Hepatocyte (in vitro differentiated cells): ENCODE results near the gene LEKR1. TPM values are rescaled to one million over a fixed set of nuclear protein-coding genes. Genes with fewer than 3 reads are reported as not detected.

Source experiments
- DNase-seq: peaks from one replicate; pipeline ENCODE4 v3.0.0-alpha.2; 2016; ENCODE audit warnings: low spot score
- H2AFZ ChIP-seq: fragments of 200-600 bp; sonication (generic); 2 replicates; pipeline ENCODE4 v1.6.0; 2016; ENCODE audit warnings: antibody characterized with exemption, mild to moderate bottlenecking
- H3K27ac ChIP-seq: fragments of 200-600 bp; sonication (generic); 2 replicates; pipeline ENCODE4 v1.5.1; 2016; ENCODE audit warnings: mild to moderate bottlenecking
- H3K27me3 ChIP-seq: fragments of 200-600 bp; sonication (generic); 2 replicates; pipeline ENCODE4 v1.6.1; 2016
- H3K36me3 ChIP-seq: fragments of 200-600 bp; sonication (generic); replicated peaks from 2 replicates; pipeline ENCODE4 v1.5.1; 2016; ENCODE audit warnings: low read depth; ENCODE audit not compliant: insufficient read depth
- H3K4me1 ChIP-seq: fragments of 200-600 bp; sonication (generic); 2 replicates; pipeline ENCODE4 v1.5.1; 2016; ENCODE audit warnings: mild to moderate bottlenecking, moderate library complexity; ENCODE audit not compliant: insufficient read depth
- H3K4me2 ChIP-seq: fragments of 200-600 bp; sonication (generic); 2 replicates; pipeline ENCODE4 v1.6.0; 2016
- H3K4me3 ChIP-seq: fragments of 200-600 bp; sonication (generic); 2 replicates; pipeline ENCODE4 v1.5.1; 2016; ENCODE audit warnings: mild to moderate bottlenecking
- H3K79me2 ChIP-seq: fragments of 200-600 bp; sonication (generic); 2 replicates; pipeline ENCODE4 v1.6.0; 2017; ENCODE audit warnings: mild to moderate bottlenecking
- H3K9me2 ChIP-seq: fragments of 200-600 bp; sonication (generic); replicated peaks from 2 replicates; pipeline ENCODE4 v1.6.0; 2017; ENCODE audit warnings: mild to moderate bottlenecking; ENCODE audit not compliant: insufficient read depth
- H3K9me3 ChIP-seq: fragments of 200-600 bp; sonication (generic); 2 replicates; pipeline ENCODE4 v1.5.1; 2016; ENCODE audit warnings: low read depth, mild to moderate bottlenecking
- H4K20me1 ChIP-seq: fragments of 200-600 bp; sonication (generic); 2 replicates; pipeline ENCODE4 v1.6.0; 2016; ENCODE audit warnings: mild to moderate bottlenecking; ENCODE audit not compliant: insufficient read depth, poor library complexity, severe bottlenecking
- EZH2 ChIP-seq: fragments of 200-600 bp; sonication (generic); IDR thresholded peaks from 2 replicates; pipeline ENCODE4 v1.6.1; 2016; ENCODE audit warnings: antibody characterized with exemption, mild to moderate bottlenecking, borderline replicate concordance
- EZH2phosphoT487 ChIP-seq: fragments of 200-600 bp; sonication (generic); IDR thresholded peaks from one replicate; pipeline ENCODE4 v1.6.1; 2018; ENCODE audit warnings: antibody characterized with exemption, mild to moderate bottlenecking, low read depth, moderate library complexity; ENCODE audit not compliant: unreplicated experiment, severe bottlenecking
- WGBS: methylation state at CpG from one replicate; pipeline ENCODE4 v1.1.6; 2016; ENCODE audit warnings: low lambda C conversion rate; ENCODE audit errors: missing lambda C conversion rate; 5-methylcytosine and 5-hydroxymethylcytosine counted together
- polyA plus RNA-seq: library from polyadenylated mRNA; unstranded; fragments of >200 nt; fragmentation: Nextera tagmentation; extraction: Ambion mirVana; gene quantifications from 2 replicates; pipeline ENCODE4 v1.2.1, GENCODE V29; 2016
- total RNA-seq: library from RNA; depleted of rRNA; stranded (reverse); fragments of >200 nt; gene quantifications from 2 replicates; pipeline ENCODE4 v1.2.3, GENCODE V29; 2014
- TF ChIP-seq, protein P1 (sequence below): fragments of 200-600 bp; sonication (generic); IDR thresholded peaks from 2 replicates; pipeline ENCODE4 v1.5.1; 2016; ENCODE audit warnings: antibody characterized with exemption, mild to moderate bottlenecking; ENCODE audit not compliant: poor library complexity

LEKR1 gene
- total and polyA plus RNA-seq, 2 experiments from 2014 or later, result 1.1 to 2.1 TPM

DNA sequence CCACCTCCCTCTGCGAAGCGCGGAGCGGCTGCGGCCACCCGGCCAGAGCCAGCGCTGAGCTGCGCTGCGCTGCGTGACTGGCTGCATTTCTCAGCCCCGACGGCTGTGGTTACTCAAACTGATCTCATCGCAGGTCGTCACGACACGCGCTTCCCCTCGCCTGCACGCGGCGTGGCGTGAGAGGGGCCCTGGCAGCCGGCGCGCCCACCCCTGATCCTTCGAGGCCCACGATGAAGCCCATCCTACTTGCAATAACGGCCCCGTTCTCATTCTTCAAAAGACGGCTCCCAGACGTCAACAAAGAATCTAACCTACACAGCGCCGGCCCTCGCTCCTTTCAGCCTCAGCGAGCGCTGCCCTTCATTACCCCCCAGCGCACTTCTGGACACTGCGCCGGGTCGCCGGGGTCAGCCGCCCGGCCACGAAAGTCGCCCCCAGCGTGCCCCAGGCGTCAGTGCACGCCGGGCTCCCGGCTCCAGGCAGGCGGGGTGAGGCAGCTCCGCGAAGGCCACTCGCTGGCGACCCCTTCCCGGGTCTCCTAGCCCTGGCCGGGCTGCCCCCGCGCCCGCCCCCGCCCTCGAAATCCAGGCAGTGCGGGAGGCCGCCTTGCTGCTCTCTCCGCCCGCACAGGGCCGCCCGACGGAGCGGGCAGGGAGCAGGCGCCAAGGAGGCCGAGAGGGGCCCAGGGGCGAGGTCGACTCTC, 9.9 kb upstream of the LEKR1 start:
- Histone ChIP-seq H3K4me1 (peaks cover 25% of the 10 kb centered on the region), H2AFZ (peak overlapping the region; percentile 32), H3K36me3 (no peaks in the 10 kb centered on the region), H3K79me2 (no peaks in the 10 kb centered on the region), H3K9me2 (no peaks in the 10 kb centered on the region), H3K4me3 (no peak overlapping the region), H3K4me2 (peak overlapping the region; percentile 80), H3K27me3 (no peaks in the 10 kb centered on the region), H3K9me3 (no peaks in the 10 kb centered on the region), H4K20me1 (no peaks in the 10 kb centered on the region), H3K27ac (peak overlapping the region; percentile 95)
- WGBS, result 4% methylated on average over 63 of the region's 74 CpGs
- TF ChIP-seq EZH2 (no peak), EZH2phosphoT487 (no peak)
- TF ChIP-seq, protein P1, sequence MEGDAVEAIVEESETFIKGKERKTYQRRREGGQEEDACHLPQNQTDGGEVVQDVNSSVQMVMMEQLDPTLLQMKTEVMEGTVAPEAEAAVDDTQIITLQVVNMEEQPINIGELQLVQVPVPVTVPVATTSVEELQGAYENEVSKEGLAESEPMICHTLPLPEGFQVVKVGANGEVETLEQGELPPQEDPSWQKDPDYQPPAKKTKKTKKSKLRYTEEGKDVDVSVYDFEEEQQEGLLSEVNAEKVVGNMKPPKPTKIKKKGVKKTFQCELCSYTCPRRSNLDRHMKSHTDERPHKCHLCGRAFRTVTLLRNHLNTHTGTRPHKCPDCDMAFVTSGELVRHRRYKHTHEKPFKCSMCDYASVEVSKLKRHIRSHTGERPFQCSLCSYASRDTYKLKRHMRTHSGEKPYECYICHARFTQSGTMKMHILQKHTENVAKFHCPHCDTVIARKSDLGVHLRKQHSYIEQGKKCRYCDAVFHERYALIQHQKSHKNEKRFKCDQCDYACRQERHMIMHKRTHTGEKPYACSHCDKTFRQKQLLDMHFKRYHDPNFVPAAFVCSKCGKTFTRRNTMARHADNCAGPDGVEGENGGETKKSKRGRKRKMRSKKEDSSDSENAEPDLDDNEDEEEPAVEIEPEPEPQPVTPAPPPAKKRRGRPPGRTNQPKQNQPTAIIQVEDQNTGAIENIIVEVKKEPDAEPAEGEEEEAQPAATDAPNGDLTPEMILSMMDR, result no peak
- peak; percentile 83 for DNase-seq

DNA sequence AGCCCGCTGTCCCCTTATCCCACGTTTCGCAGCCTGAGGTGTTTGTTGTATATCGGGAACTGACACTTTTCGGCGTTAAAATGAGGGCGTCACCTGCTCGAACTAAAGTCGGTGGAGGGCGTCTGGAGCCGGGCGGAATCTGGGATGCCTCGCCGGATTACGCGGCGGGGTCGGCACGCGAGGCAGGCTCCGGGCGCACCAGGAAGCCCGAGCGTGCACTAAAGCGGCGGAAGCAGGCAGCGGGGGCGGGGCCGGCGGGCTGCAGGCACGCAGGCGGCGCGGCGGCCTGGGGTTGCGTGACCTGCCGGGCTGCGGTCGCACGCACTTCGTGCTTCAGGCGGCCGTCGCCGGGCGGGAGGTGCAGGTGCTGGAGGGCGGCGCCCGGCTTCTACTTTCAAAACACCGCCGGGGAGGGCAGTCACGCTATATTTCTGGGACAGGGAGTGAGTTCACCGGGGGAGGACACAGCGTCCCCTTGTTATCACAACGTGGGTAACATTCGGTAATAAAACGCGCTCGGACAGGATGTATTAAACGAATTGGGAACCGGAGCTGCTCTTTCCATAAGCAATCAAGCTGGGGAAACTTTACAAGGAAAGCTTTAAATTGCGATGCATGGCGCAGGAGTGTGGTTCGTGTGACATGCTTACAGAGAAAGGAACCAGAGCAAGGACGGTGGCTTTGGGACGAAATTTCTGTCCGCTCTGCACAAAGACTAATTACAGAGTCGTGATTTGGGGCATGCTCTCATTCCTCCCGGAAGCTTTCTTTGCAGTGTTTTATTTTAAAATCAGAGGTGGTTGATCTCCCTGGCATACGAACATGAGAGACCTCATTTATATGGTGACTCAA, 9.1 kb upstream of the LEKR1 start:
- H3K27me3 ChIP-seq, result no peaks in the 10 kb centered on the region
- peak overlapping the region; percentile 8 for H3K4me3 ChIP-seq
- no peaks in the 10 kb centered on the region for H3K9me2 ChIP-seq
- H3K9me3 ChIP-seq, result no peaks in the 10 kb centered on the region
- no peaks in the 10 kb centered on the region for H4K20me1 ChIP-seq
- peak; percentile 97 for DNase-seq
- no peak for TF ChIP-seq EZH2
- no peak for TF ChIP-seq EZH2phosphoT487
- TF ChIP-seq, protein P1, result no peak
- H3K36me3 ChIP-seq, result no peaks in the 10 kb centered on the region
- H3K27ac ChIP-seq, result peak overlapping the region; percentile 95
- H2AFZ ChIP-seq, result peak overlapping the region; percentile 32
- H3K79me2 ChIP-seq, result no peaks in the 10 kb centered on the region
- 2% methylated on average over 69 of the region's 70 CpGs for WGBS
- H3K4me2 ChIP-seq, result peak overlapping the region; percentile 80
- peaks cover 17% of the 10 kb centered on the region for H3K4me1 ChIP-seq

DNA sequence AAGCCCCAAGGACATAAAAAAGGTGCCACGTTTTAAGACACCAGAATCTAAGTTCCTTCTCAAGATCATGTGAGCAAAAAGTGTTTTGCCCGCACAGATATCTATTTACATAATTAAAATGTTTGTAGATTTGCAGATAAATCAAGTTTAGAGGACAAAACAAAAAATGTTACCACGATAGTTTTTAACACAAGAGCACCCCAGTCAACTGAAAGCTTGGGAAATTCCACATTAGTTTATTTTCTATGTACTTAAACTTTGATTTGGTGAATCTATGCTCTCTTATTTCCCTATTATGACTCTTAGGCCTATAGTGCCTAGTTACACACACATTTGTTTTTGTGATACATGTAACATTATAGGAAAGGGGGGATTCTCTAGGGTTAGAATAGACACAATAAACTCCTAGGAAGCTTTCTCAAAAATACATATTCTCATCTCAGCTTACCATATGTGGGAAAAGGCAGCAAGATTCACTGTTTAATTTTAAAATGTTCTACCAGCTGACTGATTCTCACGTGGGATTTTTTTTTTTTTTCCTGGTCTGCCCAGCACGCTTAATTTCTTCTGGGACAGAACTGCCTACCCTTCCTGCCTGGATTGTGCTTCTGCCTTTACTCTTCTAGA, 8.4 kb upstream of the LEKR1 start:
- H3K9me2 ChIP-seq, result no peaks in the 10 kb centered on the region
- WGBS, result 60% methylated on average over 5 of the region's 5 CpGs
- H3K27me3 ChIP-seq, result no peaks in the 10 kb centered on the region
- H4K20me1 ChIP-seq, result no peaks in the 10 kb centered on the region
- H3K9me3 ChIP-seq, result no peaks in the 10 kb centered on the region
- TF ChIP-seq EZH2phosphoT487, result no peak
- TF ChIP-seq, protein P1, result no peak
- TF ChIP-seq EZH2, result no peak
- H3K4me3 ChIP-seq, result peak overlapping the region; percentile 8
- DNase-seq, result no peak
- no peaks in the 10 kb centered on the region for H3K36me3 ChIP-seq
- peaks cover 17% of the 10 kb centered on the region for H3K4me1 ChIP-seq
- no peaks in the 10 kb centered on the region for H3K79me2 ChIP-seq
- H3K4me2 ChIP-seq, result peak overlapping the region; percentile 80
- peak overlapping the region; percentile 95 for H3K27ac ChIP-seq
- H2AFZ ChIP-seq, result peak overlapping the region; percentile 32
